Measurements from ENCODE around the gene NEDD1. TPM values are rescaled to one million over a fixed set of nuclear protein-coding genes. Genes with fewer than 3 reads are reported as not detected.

NEDD1 gene
- total and polyA plus RNA-seq, 2 experiments from 2014 or later, result 39.7 to 62.0 TPM

- Histone ChIP-seq H3K9ac (no peak overlapping the region), H4K20me1 (ENCODE audit: insufficient read depth) (no peaks in the 10 kb centered on the region), H3K4me2 (ENCODE audit: unreplicated experiment) (no peak overlapping the region), H3K27me3 (replicated peaks; ENCODE audit: insufficient read depth) (no peaks in the 10 kb centered on the region), H3K27ac (no peak overlapping the region), H3F3A (ENCODE audit: insufficient read depth) (peaks cover 24% of the 10 kb centered on the region), H2AFZ (no peak overlapping the region), H3K4me3 (no peak overlapping the region), H3K9me2 (ENCODE audit: insufficient read depth) (no peaks in the 10 kb centered on the region), H3K79me2 (ENCODE audit: insufficient read depth) (no peaks in the 10 kb centered on the region), H3K36me3 (ENCODE audit: low read depth) (no peaks in the 10 kb centered on the region), H3K9me3 (ENCODE audit: low read depth) (no peaks in the 10 kb centered on the region), H3K4me1 (ENCODE audit: insufficient read depth) (peaks cover 47% of the 10 kb centered on the region)
- no peak for DNase-seq
- 65 to 76% methylated on average over 2 of the region's 2 CpGs for WGBS, 2 experiments (ENCODE audit: low coverage in 1 of 2, low lambda C conversion rate in 2 of 2, missing lambda C conversion rate in 2 of 2)
- TF ChIP-seq EZH2phosphoT487 (IDR thresholded peaks at IDR 0.05; ENCODE audit: insufficient read depth, low read depth), result no peak
- no peak for TF ChIP-seq EZH2 (IDR thresholded peaks at IDR 0.05; ENCODE audit: insufficient read depth, poor library complexity, severe bottlenecking)
- in situ Hi-C loops (cut with MboI), result no loop called here
These were observed 32.8 kb upstream of the NEDD1 start for GRCh38 chr12:96874211-96874610.

- Histone ChIP-seq H3K9ac (no peak overlapping the region), H3K9me3 (ENCODE audit: low read depth) (no peaks in the 10 kb centered on the region), H3K36me3 (ENCODE audit: low read depth) (no peaks in the 10 kb centered on the region), H3K4me2 (ENCODE audit: unreplicated experiment) (no peak overlapping the region), H3F3A (ENCODE audit: insufficient read depth) (peaks cover 24% of the 10 kb centered on the region), H3K9me2 (ENCODE audit: insufficient read depth) (no peaks in the 10 kb centered on the region), H2AFZ (0 out of 2 replicates have a peak overlapping the region, but pooled peaks have one; percentile 9), H3K27me3 (replicated peaks; ENCODE audit: insufficient read depth) (no peaks in the 10 kb centered on the region), H3K4me3 (no peak overlapping the region), H4K20me1 (ENCODE audit: insufficient read depth) (no peaks in the 10 kb centered on the region), H3K4me1 (ENCODE audit: insufficient read depth) (peaks cover 54% of the 10 kb centered on the region), H3K79me2 (ENCODE audit: insufficient read depth) (no peaks in the 10 kb centered on the region), H3K27ac (peak overlapping the region; percentile 25; the same call in 1 of the 2 replicates)
- TF ChIP-seq EZH2 (IDR thresholded peaks at IDR 0.05; ENCODE audit: insufficient read depth, poor library complexity, severe bottlenecking), result no peak
- no peak for TF ChIP-seq EZH2phosphoT487 (IDR thresholded peaks at IDR 0.05; ENCODE audit: insufficient read depth, low read depth)
- WGBS, 2 experiments (ENCODE audit: low coverage in 1 of 2, low lambda C conversion rate in 2 of 2, missing lambda C conversion rate in 2 of 2), result 37 to 49% methylated on average over 3 of the region's 3 CpGs
- DNase-seq, result peak; percentile 82
- in situ Hi-C loops (cut with MboI), result no loop called here
These were observed 30.1 kb upstream of the NEDD1 start for GRCh38 chr12:96876966-96877365.

- Histone ChIP-seq H3K36me3 (ENCODE audit: low read depth) (no peaks in the 10 kb centered on the region), H3K4me1 (ENCODE audit: insufficient read depth) (peaks cover 60% of the 10 kb centered on the region), H3K9me3 (ENCODE audit: low read depth) (no peaks in the 10 kb centered on the region), H3K4me3 (0 out of 2 replicates have a peak overlapping the region, but pooled peaks have one; percentile 18), H2AFZ (no peak overlapping the region), H3K27ac (peak overlapping the region; percentile 48), H3K9ac (no peak overlapping the region), H3F3A (ENCODE audit: insufficient read depth) (peaks cover 25% of the 10 kb centered on the region), H3K9me2 (ENCODE audit: insufficient read depth) (no peaks in the 10 kb centered on the region), H3K4me2 (ENCODE audit: unreplicated experiment) (peak overlapping the region; percentile 27), H3K27me3 (replicated peaks; ENCODE audit: insufficient read depth) (no peaks in the 10 kb centered on the region), H3K79me2 (ENCODE audit: insufficient read depth) (no peaks in the 10 kb centered on the region), H4K20me1 (ENCODE audit: insufficient read depth) (no peaks in the 10 kb centered on the region)
- 62 to 74% methylated on average over 1 of the region's 1 CpG for WGBS, 2 experiments (ENCODE audit: low coverage in 1 of 2, low lambda C conversion rate in 2 of 2, missing lambda C conversion rate in 2 of 2)
- no peak for TF ChIP-seq EZH2 (IDR thresholded peaks at IDR 0.05; ENCODE audit: insufficient read depth, poor library complexity, severe bottlenecking)
- no peak for TF ChIP-seq EZH2phosphoT487 (IDR thresholded peaks at IDR 0.05; ENCODE audit: insufficient read depth, low read depth)
- in situ Hi-C loops (cut with MboI), result no loop called here
- peak; percentile 62 for DNase-seq
These were observed 28.4 kb upstream of the NEDD1 start for GRCh38 chr12:96878704-96879103.

- H3K9me2 ChIP-seq (ENCODE audit: insufficient read depth), result no peaks in the 10 kb centered on the region
- H3K9ac ChIP-seq, result no peak overlapping the region
- H3K27me3 ChIP-seq (replicated peaks; ENCODE audit: insufficient read depth), result no peaks in the 10 kb centered on the region
- H3K4me2 ChIP-seq (ENCODE audit: unreplicated experiment), result no peak overlapping the region
- H3K9me3 ChIP-seq (ENCODE audit: low read depth), result no peaks in the 10 kb centered on the region
- H4K20me1 ChIP-seq (ENCODE audit: insufficient read depth), result no peaks in the 10 kb centered on the region
- in situ Hi-C loops (cut with MboI), result no loop called here
- H3F3A ChIP-seq (ENCODE audit: insufficient read depth), result peaks cover 25% of the 10 kb centered on the region
- H3K36me3 ChIP-seq (ENCODE audit: low read depth), result no peaks in the 10 kb centered on the region
- DNase-seq, result no peak
- WGBS, 2 experiments (ENCODE audit: low coverage in 1 of 2, low lambda C conversion rate in 2 of 2, missing lambda C conversion rate in 2 of 2), result 80 to 82% methylated on average over 4 of the region's 4 CpGs
- no peaks in the 10 kb centered on the region for H3K79me2 ChIP-seq (ENCODE audit: insufficient read depth)
- TF ChIP-seq EZH2phosphoT487 (IDR thresholded peaks at IDR 0.05; ENCODE audit: insufficient read depth, low read depth) (no peak), EZH2 (IDR thresholded peaks at IDR 0.05; ENCODE audit: insufficient read depth, poor library complexity, severe bottlenecking) (no peak)
- H2AFZ ChIP-seq, result 0 out of 2 replicates have a peak overlapping the region, but pooled peaks have one; percentile 18
- H3K4me1 ChIP-seq (ENCODE audit: insufficient read depth), result peaks cover 60% of the 10 kb centered on the region
- H3K4me3 ChIP-seq, result no peak overlapping the region
- peak overlapping the region; percentile 48 for H3K27ac ChIP-seq
These were observed 27.8 kb upstream of the NEDD1 start for GRCh38 chr12:96879301-96879700.

GRCh38 chr12:96880220-96880619 lies 26.8 kb upstream of the NEDD1 start:
- Histone ChIP-seq H3K9me3 (ENCODE audit: low read depth) (no peaks in the 10 kb centered on the region), H3K4me2 (ENCODE audit: unreplicated experiment) (no peak overlapping the region), H3K4me3 (no peak overlapping the region), H3K79me2 (ENCODE audit: insufficient read depth) (no peaks in the 10 kb centered on the region), H4K20me1 (ENCODE audit: insufficient read depth) (no peaks in the 10 kb centered on the region), H3K36me3 (ENCODE audit: low read depth) (no peaks in the 10 kb centered on the region), H3K4me1 (ENCODE audit: insufficient read depth) (peaks cover 55% of the 10 kb centered on the region), H3K9ac (no peak overlapping the region), H2AFZ (no peak overlapping the region), H3K9me2 (ENCODE audit: insufficient read depth) (no peaks in the 10 kb centered on the region), H3K27ac (no peak overlapping the region), H3F3A (ENCODE audit: insufficient read depth) (peaks cover 25% of the 10 kb centered on the region), H3K27me3 (replicated peaks; ENCODE audit: insufficient read depth) (no peaks in the 10 kb centered on the region)
- no peak for DNase-seq
- in situ Hi-C loops (cut with MboI), result no loop called here
- 54 to 72% methylated on average over 3 of the region's 3 CpGs for WGBS, 2 experiments (ENCODE audit: low coverage in 1 of 2, low lambda C conversion rate in 2 of 2, missing lambda C conversion rate in 2 of 2)
- TF ChIP-seq EZH2 (IDR thresholded peaks at IDR 0.05; ENCODE audit: insufficient read depth, poor library complexity, severe bottlenecking) (no peak), EZH2phosphoT487 (IDR thresholded peaks at IDR 0.05; ENCODE audit: insufficient read depth, low read depth) (no peak)
